Measurements from ENCODE around the gene MPPED2.
A peak's percentile ranks its signal among the peaks of the same experiment; 100 is the strongest.

The MPPED2 gene

DNA sequence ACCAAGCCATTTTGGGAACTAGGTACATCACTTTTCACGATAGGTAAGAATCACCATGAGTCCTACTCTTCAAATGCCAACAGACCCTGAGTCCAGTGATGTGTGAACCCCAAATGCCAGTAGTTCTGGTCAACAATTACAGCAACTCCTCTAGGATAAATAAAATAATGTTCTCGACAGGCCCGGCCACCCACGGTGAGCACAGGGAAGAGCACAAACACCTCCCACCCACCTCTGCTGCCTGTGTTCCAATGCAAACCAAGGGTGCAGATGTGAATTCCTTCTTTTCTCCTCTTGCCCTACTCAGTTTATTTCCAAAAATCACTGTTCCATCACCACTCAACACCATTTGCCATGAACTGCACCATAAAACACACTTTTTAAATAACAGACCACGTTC lies 33.3 kb downstream of the MPPED2 start:
- Histone ChIP-seq H3K36me3 (ENCODE audit: control insufficient read depth in 4 of 4, insufficient read depth in 4 of 4, low read length in 3 of 4) (peaks cover 0 to 3% (median 1%) of the 10 kb centered on the region in 4 experiments), H3K4me3 (ENCODE audit: control insufficient read depth in 1 of 7, extremely low read depth in 1 of 7, insufficient read depth in 4 of 7, low read depth in 2 of 7, low read length in 6 of 7) (no peak overlapping the region), H3K9me3 (ENCODE audit: control extremely low read depth in 1 of 5, control insufficient read depth in 4 of 5, insufficient read depth in 2 of 5, low read depth in 1 of 5, low read length in 4 of 5) (no peaks in the 10 kb centered on the region), H3K27ac (ENCODE audit: insufficient read depth in 1 of 2, low read depth in 1 of 2, low read length in 2 of 2, poor library complexity in 1 of 2, severe bottlenecking in 2 of 2) (no peak overlapping the region), H3K4me1 (ENCODE audit: control extremely low read depth in 1 of 4, control insufficient read depth in 4 of 4, insufficient read depth in 4 of 4, low read length in 3 of 4) (peaks cover 0 to 6% (median 0%) of the 10 kb centered on the region in 4 experiments), H3K27me3 (replicated peaks in 2 of 5; ENCODE audit: control insufficient read depth in 4 of 5, insufficient read depth in 5 of 5, low read length in 4 of 5) (no peaks in the 10 kb centered on the region)
- CTCF ChIA-PET, result no interaction called here
- 100% methylated on average over 4 of the region's 5 CpGs for WGBS (ENCODE audit: insufficient coverage)
- no peak for DNase-seq
- POLR2A ChIA-PET, result no interaction called here

DNA sequence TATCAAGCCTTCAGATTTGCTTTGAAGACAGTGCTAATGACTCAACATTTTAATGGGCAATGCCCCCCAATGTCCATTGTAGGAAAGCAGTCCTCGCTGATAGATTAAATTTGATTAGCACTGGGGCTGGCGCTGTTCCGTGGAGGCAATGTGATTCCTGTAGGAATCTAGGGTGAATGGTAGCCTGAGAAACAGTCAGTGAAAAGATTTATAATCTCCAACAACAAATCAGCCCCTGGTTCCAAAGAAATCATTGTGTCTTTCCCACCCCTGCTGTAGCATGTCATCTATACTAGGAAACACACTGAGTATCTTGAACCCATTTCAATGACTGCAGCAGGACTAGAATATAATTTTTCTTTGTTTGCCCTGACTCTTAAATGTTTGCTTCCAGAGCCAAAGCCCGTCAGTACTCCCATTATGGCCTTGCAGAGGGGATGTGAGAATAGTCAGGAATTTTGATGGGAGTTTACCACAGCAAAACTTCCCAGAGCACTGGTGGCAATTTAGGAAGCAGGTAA lies 36.1 kb downstream of the MPPED2 start:
- WGBS (ENCODE audit: insufficient coverage), result 96% methylated on average over 4 of the region's 4 CpGs
- CTCF ChIA-PET, result no interaction called here

DNA sequence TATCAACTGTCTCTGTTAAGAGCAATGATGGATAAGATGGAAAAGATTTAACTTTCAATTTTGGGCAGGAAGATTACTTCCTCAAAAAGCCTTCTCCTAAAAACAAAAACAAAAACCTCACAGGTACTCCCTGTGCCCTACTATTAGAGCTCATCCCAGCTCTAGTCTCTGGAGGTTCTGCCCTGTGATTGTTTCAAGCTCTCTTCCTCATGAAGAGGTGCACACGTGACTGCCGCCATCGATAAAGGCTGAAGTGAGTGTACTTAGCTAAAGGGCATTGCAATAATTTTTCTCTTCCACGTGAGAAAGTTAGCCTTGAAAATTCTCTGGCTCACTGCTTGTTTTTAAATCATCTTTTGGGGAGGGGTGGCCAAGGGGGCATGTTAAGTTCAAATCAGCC lies 36.6 kb downstream of the MPPED2 start:
- ChIA-PET POLR2A (no interaction called here), CTCF (no interaction called here)
- 93% methylated on average over 2 of the region's 4 CpGs for WGBS (ENCODE audit: insufficient coverage)
- Histone ChIP-seq H3K4me1 (ENCODE audit: control extremely low read depth in 1 of 4, control insufficient read depth in 4 of 4, insufficient read depth in 4 of 4, low read length in 3 of 4) (peaks cover 0 to 6% (median 0%) of the 10 kb centered on the region in 4 experiments), H3K36me3 (ENCODE audit: control insufficient read depth in 4 of 4, insufficient read depth in 4 of 4, low read length in 3 of 4) (no peaks in the 10 kb centered on the region), H3K4me3 (ENCODE audit: control insufficient read depth in 1 of 7, extremely low read depth in 1 of 7, insufficient read depth in 4 of 7, low read depth in 2 of 7, low read length in 6 of 7) (no peak overlapping the region), H3K9me3 (ENCODE audit: control extremely low read depth in 1 of 5, control insufficient read depth in 4 of 5, insufficient read depth in 2 of 5, low read depth in 1 of 5, low read length in 4 of 5) (no peaks in the 10 kb centered on the region), H3K27me3 (replicated peaks in 2 of 5; ENCODE audit: control insufficient read depth in 4 of 5, insufficient read depth in 5 of 5, low read length in 4 of 5) (no peaks in the 10 kb centered on the region), H3K27ac (ENCODE audit: insufficient read depth in 1 of 2, low read depth in 1 of 2, low read length in 2 of 2, poor library complexity in 1 of 2, severe bottlenecking in 2 of 2) (no peak overlapping the region)
- DNase-seq, result no peak

More for the DNA sequence above, 36.1 kb downstream of the MPPED2 start:
- Histone ChIP-seq H3K4me3 (ENCODE audit: control insufficient read depth in 1 of 7, extremely low read depth in 1 of 7, insufficient read depth in 4 of 7, low read depth in 2 of 7, low read length in 6 of 7) (no peak overlapping the region), H3K9me3 (ENCODE audit: control extremely low read depth in 1 of 5, control insufficient read depth in 4 of 5, insufficient read depth in 2 of 5, low read depth in 1 of 5, low read length in 4 of 5) (no peaks in the 10 kb centered on the region), H3K4me1 (ENCODE audit: control extremely low read depth in 1 of 4, control insufficient read depth in 4 of 4, insufficient read depth in 4 of 4, low read length in 3 of 4) (peaks cover 0 to 6% (median 0%) of the 10 kb centered on the region in 4 experiments), H3K27ac (ENCODE audit: insufficient read depth in 1 of 2, low read depth in 1 of 2, low read length in 2 of 2, poor library complexity in 1 of 2, severe bottlenecking in 2 of 2) (no peak overlapping the region), H3K36me3 (ENCODE audit: control insufficient read depth in 4 of 4, insufficient read depth in 4 of 4, low read length in 3 of 4) (no peaks in the 10 kb centered on the region), H3K27me3 (replicated peaks in 2 of 5; ENCODE audit: control insufficient read depth in 4 of 5, insufficient read depth in 5 of 5, low read length in 4 of 5) (no peaks in the 10 kb centered on the region)
- no peak for DNase-seq
- POLR2A ChIA-PET, result no interaction called here

DNA sequence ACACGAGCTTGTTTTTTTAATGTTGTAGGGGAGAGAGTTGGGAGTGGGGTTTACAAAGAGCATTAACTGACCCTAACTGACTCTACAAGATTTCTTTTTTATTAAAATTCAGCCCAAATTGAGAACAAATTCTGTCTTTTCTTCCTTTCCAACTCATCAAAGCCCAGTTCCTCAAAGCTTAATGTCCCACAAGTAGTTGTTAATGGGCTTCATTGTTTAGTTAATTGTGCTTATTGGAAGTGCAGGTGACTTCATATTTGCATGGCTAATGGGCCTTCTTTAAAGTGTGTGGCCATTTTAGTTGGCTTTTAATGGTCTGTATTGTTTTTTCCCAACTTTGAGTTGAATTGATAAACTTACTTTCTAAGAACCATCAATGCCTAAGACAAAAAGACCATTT lies 39.8 kb downstream of the MPPED2 start:
- WGBS (ENCODE audit: insufficient coverage), result no CpG with 5 or more reads among the region's 1 CpG
- H3K4me1 ChIP-seq (ENCODE audit: control extremely low read depth in 1 of 4, control insufficient read depth in 4 of 4, insufficient read depth in 4 of 4, low read length in 3 of 4), result peaks cover 0 to 2% (median 0%) of the 10 kb centered on the region in 4 experiments

DNA sequence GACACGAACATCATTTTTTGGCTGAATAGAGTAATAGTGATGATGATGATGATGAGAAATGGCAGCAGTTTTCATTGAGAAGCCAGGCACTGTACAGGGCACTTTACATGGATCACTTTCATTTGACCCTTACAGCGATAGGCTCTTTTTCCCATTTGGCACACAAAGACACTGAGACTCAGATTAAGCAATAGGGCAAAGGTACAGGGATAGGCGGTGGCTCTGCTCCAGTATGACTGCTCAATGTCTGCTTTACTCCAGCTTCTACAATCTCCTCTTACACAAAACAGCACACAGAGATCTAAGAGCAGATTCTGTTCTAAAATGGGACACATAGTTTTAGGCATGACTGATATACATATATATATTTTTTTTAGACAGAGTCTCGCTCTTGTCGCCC lies 40.6 kb downstream of the MPPED2 start:
- no peaks in the 10 kb centered on the region for H3K27me3 ChIP-seq (replicated peaks in 2 of 5; ENCODE audit: control insufficient read depth in 4 of 5, insufficient read depth in 5 of 5, low read length in 4 of 5)
- WGBS (ENCODE audit: insufficient coverage), result 80% methylated on average over 1 of the region's 5 CpGs
- H3K27ac ChIP-seq (ENCODE audit: insufficient read depth in 1 of 2, low read depth in 1 of 2, low read length in 2 of 2, poor library complexity in 1 of 2, severe bottlenecking in 2 of 2), result no peak overlapping the region
- H3K4me1 ChIP-seq (ENCODE audit: control extremely low read depth in 1 of 4, control insufficient read depth in 4 of 4, insufficient read depth in 4 of 4, low read length in 3 of 4), result peaks cover 0 to 2% (median 0%) of the 10 kb centered on the region in 4 experiments
- POLR2A ChIA-PET, result no interaction called here
- no peaks in the 10 kb centered on the region for H3K9me3 ChIP-seq (ENCODE audit: control extremely low read depth in 1 of 5, control insufficient read depth in 4 of 5, insufficient read depth in 2 of 5, low read depth in 1 of 5, low read length in 4 of 5)
- no peak for DNase-seq
- CTCF ChIA-PET, result no interaction called here
- no peak overlapping the region for H3K4me3 ChIP-seq (ENCODE audit: control insufficient read depth in 1 of 7, extremely low read depth in 1 of 7, insufficient read depth in 4 of 7, low read depth in 2 of 7, low read length in 6 of 7)
- H3K36me3 ChIP-seq (ENCODE audit: control insufficient read depth in 4 of 4, insufficient read depth in 4 of 4, low read length in 3 of 4), result no peaks in the 10 kb centered on the region

More for the DNA sequence above, 39.8 kb downstream of the MPPED2 start:
- no peak for DNase-seq
- H3K36me3 ChIP-seq (ENCODE audit: control insufficient read depth in 4 of 4, insufficient read depth in 4 of 4, low read length in 3 of 4), result no peaks in the 10 kb centered on the region
- no peak overlapping the region for H3K4me3 ChIP-seq (ENCODE audit: control insufficient read depth in 1 of 7, extremely low read depth in 1 of 7, insufficient read depth in 4 of 7, low read depth in 2 of 7, low read length in 6 of 7)
- no peaks in the 10 kb centered on the region for H3K9me3 ChIP-seq (ENCODE audit: control extremely low read depth in 1 of 5, control insufficient read depth in 4 of 5, insufficient read depth in 2 of 5, low read depth in 1 of 5, low read length in 4 of 5)
- H3K27ac ChIP-seq (ENCODE audit: insufficient read depth in 1 of 2, low read depth in 1 of 2, low read length in 2 of 2, poor library complexity in 1 of 2, severe bottlenecking in 2 of 2), result no peak overlapping the region
- H3K27me3 ChIP-seq (replicated peaks in 2 of 5; ENCODE audit: control insufficient read depth in 4 of 5, insufficient read depth in 5 of 5, low read length in 4 of 5), result no peaks in the 10 kb centered on the region
- POLR2A ChIA-PET, result no interaction called here
- CTCF ChIA-PET, result interaction anchor here (1.0 kb wide), 2 partner anchors 8 to 191 kb away, joined by 3 read pairs; no protein-coding TSS in a partner anchor

DNA sequence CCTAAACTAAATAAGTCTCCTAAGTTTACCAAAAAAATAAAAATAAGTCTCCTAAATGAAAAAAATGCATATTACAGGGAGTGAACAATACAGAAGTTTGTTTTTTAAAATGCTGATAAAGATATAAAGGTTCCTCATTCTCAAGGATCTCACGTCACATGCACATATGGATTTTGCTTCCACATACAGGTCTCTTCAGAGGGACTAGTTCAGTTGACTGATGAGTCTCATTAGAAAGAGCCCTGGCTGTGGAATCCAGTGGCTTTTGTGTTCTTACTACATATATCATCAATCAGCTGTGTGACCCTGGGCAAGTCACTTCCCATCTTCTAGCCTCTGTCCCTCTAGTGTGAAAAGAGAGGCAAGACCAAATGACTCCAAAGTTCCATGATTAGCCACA lies 43.1 kb downstream of the MPPED2 start:
- no peaks in the 10 kb centered on the region for H3K9me3 ChIP-seq (ENCODE audit: control extremely low read depth in 1 of 5, control insufficient read depth in 4 of 5, insufficient read depth in 2 of 5, low read depth in 1 of 5, low read length in 4 of 5)
- H3K4me3 ChIP-seq (ENCODE audit: control insufficient read depth in 1 of 7, extremely low read depth in 1 of 7, insufficient read depth in 4 of 7, low read depth in 2 of 7, low read length in 6 of 7), result no peak overlapping the region
- ChIA-PET POLR2A (no interaction called here), CTCF (no interaction called here)
- DNase-seq, result peak in 1 of 3 donors; percentile 6
- WGBS (ENCODE audit: insufficient coverage), result no CpG with 5 or more reads among the region's 1 CpG
- H3K4me1 ChIP-seq (ENCODE audit: control extremely low read depth in 1 of 4, control insufficient read depth in 4 of 4, insufficient read depth in 4 of 4, low read length in 3 of 4), result peaks cover 0 to 2% (median 0%) of the 10 kb centered on the region in 4 experiments
- H3K27ac ChIP-seq (ENCODE audit: insufficient read depth in 1 of 2, low read depth in 1 of 2, low read length in 2 of 2, poor library complexity in 1 of 2, severe bottlenecking in 2 of 2), result no peak overlapping the region
- no peaks in the 10 kb centered on the region for H3K36me3 ChIP-seq (ENCODE audit: control insufficient read depth in 4 of 4, insufficient read depth in 4 of 4, low read length in 3 of 4)
- no peaks in the 10 kb centered on the region for H3K27me3 ChIP-seq (replicated peaks in 2 of 5; ENCODE audit: control insufficient read depth in 4 of 5, insufficient read depth in 5 of 5, low read length in 4 of 5)

DNA sequence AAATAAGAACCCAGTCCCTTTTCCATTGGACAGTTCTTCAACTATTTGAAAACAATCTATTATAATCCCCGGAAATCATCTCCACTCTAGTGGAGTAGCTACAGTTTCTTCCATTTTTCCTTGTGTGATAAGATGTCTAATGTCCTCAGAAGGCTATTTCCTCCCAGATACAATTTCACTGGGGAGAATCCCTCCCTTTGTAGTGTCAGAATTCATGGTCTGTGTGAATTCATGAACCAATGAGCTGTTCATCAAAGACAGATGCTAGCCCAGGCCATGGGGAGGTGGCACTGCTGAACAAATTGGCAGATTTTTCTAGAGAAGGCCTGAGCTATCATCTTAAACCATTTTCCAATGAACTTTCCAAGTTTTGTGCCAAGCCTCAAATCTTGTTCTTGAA lies 45.4 kb downstream of the MPPED2 start:
- CTCF ChIA-PET, result interaction anchor here (0.7 kb wide), 1 partner anchor 10 kb away, joined by 3 read pairs; no protein-coding TSS in a partner anchor
- DNase-seq, result no peak
- POLR2A ChIA-PET, result no interaction called here
- H3K4me1 ChIP-seq (ENCODE audit: control extremely low read depth in 1 of 4, control insufficient read depth in 4 of 4, insufficient read depth in 4 of 4, low read length in 3 of 4), result peaks cover 0 to 9% (median 2%) of the 10 kb centered on the region in 4 experiments
- peaks cover 0 to 2% (median 0%) of the 10 kb centered on the region in 4 experiments for H3K36me3 ChIP-seq (ENCODE audit: control insufficient read depth in 4 of 4, insufficient read depth in 4 of 4, low read length in 3 of 4)
- no peaks in the 10 kb centered on the region for H3K9me3 ChIP-seq (ENCODE audit: control extremely low read depth in 1 of 5, control insufficient read depth in 4 of 5, insufficient read depth in 2 of 5, low read depth in 1 of 5, low read length in 4 of 5)
- no peaks in the 10 kb centered on the region for H3K27me3 ChIP-seq (replicated peaks in 2 of 5; ENCODE audit: control insufficient read depth in 4 of 5, insufficient read depth in 5 of 5, low read length in 4 of 5)
- H3K4me3 ChIP-seq (ENCODE audit: control insufficient read depth in 1 of 7, extremely low read depth in 1 of 7, insufficient read depth in 4 of 7, low read depth in 2 of 7, low read length in 6 of 7), result no peak overlapping the region
- WGBS (ENCODE audit: insufficient coverage), result no CpG with 5 or more reads among the region's 1 CpG
- H3K27ac ChIP-seq (ENCODE audit: insufficient read depth in 1 of 2, low read depth in 1 of 2, low read length in 2 of 2, poor library complexity in 1 of 2, severe bottlenecking in 2 of 2), result no peak overlapping the region
